A549 (cell line): ENCODE results near the gene SPTY2D1. TPM values are rescaled to one million over a fixed set of nuclear protein-coding genes. Genes with fewer than 3 reads are reported as not detected.

Experiments used
- ATAC-seq, 2 experiments: fragments of 200-7000 bp in 1 of 2; fragments of >200 bp in 1 of 2; cut with Nextera tagmentation in 1 of 2; cut with Tn5 transposase in 1 of 2; 3 replicates each; pipeline versions ENCODE4 v1.8.0 to v1.9.1; 2018 to 2020; ENCODE audit warnings: mild to moderate bottlenecking in 1 of 2, moderate library complexity in 1 of 2
- CTCF ChIA-PET: fragments of 300-600 bp; sonication (Branson Sonifier 250); formaldehyde crosslinking; extraction: SDS; loops from one replicate; lab custom pipeline; 2021; ENCODE audit warnings: antibody characterized with exemption, inconsistent platforms; lab: Yijun Ruan, JAX
- POLR2A ChIA-PET: fragments of 350-600 bp; formaldehyde crosslinking; extraction: SDS; loops from one replicate; lab custom pipeline; 2021; ENCODE audit warnings: antibody characterized with exemption, inconsistent platforms; lab: Yijun Ruan, JAX
- DNase-seq, 2 experiments: peaks; one replicate each; pipeline versions ENCODE4 v3.0.0 to v3.0.0-alpha.2; 2011 to 2016; ENCODE audit warnings: low read depth in 1 of 2, low spot score in 1 of 2
- FAIRE-seq: peaks from 2 replicates; lab custom pipeline; 2011; peaks lifted over from hg19 to GRCh38; lab: Jason Lieb, UNC
- H3K27ac ChIP-seq, 2 experiments: fragments of >200 bp; sonication (Bioruptor Twin); formaldehyde crosslinking; 3 replicates each; pipeline ENCODE4 v1.5.1; 2016 to 2017
- H3K4me1 ChIP-seq: fragments of >200 bp; sonication (Bioruptor Twin); formaldehyde crosslinking; 3 replicates; pipeline ENCODE4 v1.6.1; 2016
- H3K4me2 ChIP-seq: fragments of >200 bp; sonication (Bioruptor Twin); formaldehyde crosslinking; 3 replicates; pipeline ENCODE4 v1.6.1; 2016
- H3K4me3 ChIP-seq: fragments of >200 bp; sonication (Bioruptor Twin); formaldehyde crosslinking; 3 replicates; pipeline ENCODE4 v1.5.1; 2016
- H3K9me3 ChIP-seq: fragments of >200 bp; sonication (Bioruptor Twin); formaldehyde crosslinking; 3 replicates; pipeline ENCODE4 v1.6.1; 2016
- CEBPB ChIP-seq, 2 experiments: fragments of >200 bp in 1 of 2; sonication (Bioruptor Twin) in 1 of 2; formaldehyde crosslinking in 1 of 2; IDR thresholded peaks; 2 replicates each; pipeline ENCODE4 v1.6.1; 2012 to 2016
- CHD2 ChIP-seq: fragments of 150-350 bp; IDR thresholded peaks from 2 replicates; pipeline ENCODE4 v1.6.1; 2014; ENCODE audit warnings: low read length; ENCODE audit not compliant: partially characterized antibody
- EHF ChIP-seq: fragments of 250-450 bp; sonication (Bioruptor Pico); IDR thresholded peaks from 2 replicates; pipeline ENCODE4 v1.5.0; 2020; ENCODE audit warnings: mild to moderate bottlenecking
- FOXS1 ChIP-seq: fragments of 250-450 bp; sonication (Bioruptor Pico); IDR thresholded peaks from 2 replicates; pipeline ENCODE4 v1.5.0; 2020; ENCODE audit warnings: mild to moderate bottlenecking, moderate library complexity
- HOXA7 ChIP-seq: fragments of 250-450 bp; sonication (Bioruptor Pico); IDR thresholded peaks from 2 replicates; pipeline ENCODE4 v1.5.0; 2020; ENCODE audit warnings: mild to moderate bottlenecking, moderate library complexity
- HOXB13 ChIP-seq: fragments of 250-450 bp; sonication (Bioruptor Pico); IDR thresholded peaks from 2 replicates; pipeline ENCODE4 v1.5.0; 2020; ENCODE audit warnings: low read depth, mild to moderate bottlenecking, moderate library complexity
- KDM1A ChIP-seq: fragments of 200-600 bp; sonication (generic); IDR thresholded peaks from 2 replicates; pipeline ENCODE4 v1.6.1; 2016; ENCODE audit warnings: low read depth, mild to moderate bottlenecking
- KDM5A ChIP-seq: fragments of 200-600 bp; sonication (generic); IDR thresholded peaks from 2 replicates; pipeline ENCODE4 v1.6.1; 2016; ENCODE audit warnings: antibody characterized with exemption, mild to moderate bottlenecking
- MYC ChIP-seq: IDR thresholded peaks from 2 replicates; pipeline ENCODE4 v1.6.1; 2012; ENCODE audit warnings: mild to moderate bottlenecking, inconsistent platforms, low read length, improper control_type of control experiment, borderline replicate concordance
- NFE2L2 ChIP-seq: fragments of 150-350 bp; conservative IDR thresholded peaks from 2 replicates; pipeline ENCODE4 v1.6.1; 2014; ENCODE audit warnings: low read length
- NPAS2 ChIP-seq: fragments of 250-450 bp; sonication (Bioruptor Pico); IDR thresholded peaks from 2 replicates; pipeline ENCODE4 v1.8.0; 2022; ENCODE audit warnings: mild to moderate bottlenecking, moderate library complexity, borderline replicate concordance
- NR3C1 ChIP-seq: fragments of >200 bp; sonication (Bioruptor Twin); formaldehyde crosslinking; IDR thresholded peaks from 3 replicates; pipeline ENCODE4 v1.6.1; 2017
- POLR2AphosphoS2 ChIP-seq: conservative IDR thresholded peaks from 2 replicates; pipeline ENCODE4 v1.6.1; 2012; ENCODE audit warnings: low read length, improper control_type of control experiment, inconsistent platforms
- RAD21 ChIP-seq, 2 experiments: fragments of >200 bp in 1 of 2; sonication (Bioruptor Twin) in 1 of 2; formaldehyde crosslinking in 1 of 2; IDR thresholded peaks in 1 of 2; conservative IDR thresholded peaks in 1 of 2; 2 replicates in 1 of 2; 3 replicates in 1 of 2; pipeline ENCODE4 v1.6.1; 2012 to 2018; ENCODE audit warnings: inconsistent platforms in 1 of 2
- RCOR1 ChIP-seq: fragments of 150-350 bp; IDR thresholded peaks from 2 replicates; pipeline ENCODE4 v1.6.1; 2014; ENCODE audit warnings: antibody characterized with exemption, low read length, low read depth
- SREBF2 ChIP-seq: fragments of 450-650 bp; IDR thresholded peaks from 2 replicates; pipeline ENCODE4 v1.6.1; 2014; ENCODE audit warnings: mild to moderate bottlenecking, moderate library complexity
- TP53 ChIP-seq: fragments of 250-450 bp; sonication (Bioruptor Pico); IDR thresholded peaks from 2 replicates; pipeline ENCODE4 v1.5.0; 2021; ENCODE audit warnings: mild to moderate bottlenecking, moderate library complexity
- ZFP36 ChIP-seq: fragments of 450-650 bp; IDR thresholded peaks from 2 replicates; pipeline ENCODE4 v1.6.1; 2014; ENCODE audit warnings: borderline replicate concordance; ENCODE audit not compliant: partially characterized antibody
- WGBS: methylation state at CpG from one replicate; pipeline ENCODE4 v1.1.6; 2017; ENCODE audit errors: missing lambda C conversion rate; 5-methylcytosine and 5-hydroxymethylcytosine counted together
- polyA plus RNA-seq, 4 experiments: library from polyadenylated mRNA; depleted of rRNA in 3 of 4; stranded (reverse); fragments of >200 nt; fragmentation: RNase III in 1 of 4; extraction: RNeasy Plus Mini Kit Qiagen cat#74134 plus additional on column Dnase treatment in 1 of 4; gene quantifications; 2 replicates in 3 of 4; 3 replicates in 1 of 4; pipeline ENCODE4 v1.2.3, GENCODE V29; 2011 to 2017
- TF ChIP-seq, protein P1 (sequence below): fragments of >200 bp; sonication (Bioruptor Twin); formaldehyde crosslinking; IDR thresholded peaks from 3 replicates; pipeline ENCODE4 v1.6.1; 2016
- TF ChIP-seq, protein P2 (sequence below): IDR thresholded peaks from 2 replicates; pipeline ENCODE4 v1.6.1; 2012
- TF ChIP-seq, protein P3 (sequence below): IDR thresholded peaks from 2 replicates; pipeline ENCODE4 v1.6.1; 2012
- TF ChIP-seq, protein P4 (sequence below): fragments of 250-450 bp; sonication (Bioruptor Pico); IDR thresholded peaks from 2 replicates; pipeline ENCODE4 v1.5.0; 2020; ENCODE audit warnings: low read depth, mild to moderate bottlenecking, moderate library complexity
- TF ChIP-seq, protein P5 (sequence below): IDR thresholded peaks from 2 replicates; pipeline ENCODE4 v1.6.1; 2012; ENCODE audit warnings: low read depth, borderline replicate concordance

SPTY2D1 gene
- polyA plus RNA-seq, 2 of the 4 experiments (the other 2 are of a cell fraction): 14.1 to 24.6 TPM

DNA sequence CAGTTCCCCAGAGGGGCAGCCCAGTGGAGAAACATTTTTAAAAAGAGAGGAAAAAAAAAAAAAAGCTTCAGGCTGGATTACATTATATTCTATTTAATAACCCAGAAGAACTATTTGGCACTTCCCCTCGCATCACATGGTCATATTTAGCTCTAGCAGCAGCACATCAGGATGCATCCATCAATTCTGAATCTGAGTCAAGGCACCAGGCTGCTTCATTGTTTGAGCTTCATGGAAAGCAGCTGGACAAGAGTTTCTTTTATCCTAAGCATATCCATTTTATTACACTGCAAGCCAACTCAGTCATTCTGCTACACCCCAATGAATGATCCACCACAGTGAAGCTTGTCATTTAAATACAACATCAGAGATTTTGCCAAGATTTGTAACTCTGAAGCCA is 10.0 kb downstream of the SPTY2D1 start:
- H3K9me3 ChIP-seq: no peaks in the 10 kb centered on the region
- FAIRE-seq (no peak), ATAC-seq (no peak), DNase-seq (no peak)
- H3K27ac ChIP-seq: no peak overlapping the region
- no peak overlapping the region for H3K4me3 ChIP-seq
- 98% methylated on average over 1 of the region's 1 CpG for WGBS
- ChIA-PET CTCF (interaction anchor here (0.6 to 1.2 kb wide), 2 partner anchors 10 to 411 kb away, joined by 3 read pairs; partner anchors contain the start of gene SPTY2D1), POLR2A (interaction anchor here (1.4 kb wide), 1 partner anchor 10 kb away, joined by 6 read pairs; the partner anchor contains the start of gene SPTY2D1)
- no peaks in the 10 kb centered on the region for H3K4me1 ChIP-seq
- TF ChIP-seq HOXB13 (no peak), CEBPB (IDR thresholded peaks at IDR 0.05) (no peak), TP53 (CRISPR knock-in tag) (no peak), CHD2 (no peak), KDM5A (no peak), EHF (CRISPR knock-in tag) (no peak), HOXA7 (CRISPR knock-in tag) (no peak), KDM1A (no peak), SREBF2 (no peak), POLR2AphosphoS2 (no peak), ZFP36 (no peak), RCOR1 (no peak), FOXS1 (CRISPR knock-in tag) (no peak), NR3C1 (no peak)
- TF ChIP-seq, protein P1, sequence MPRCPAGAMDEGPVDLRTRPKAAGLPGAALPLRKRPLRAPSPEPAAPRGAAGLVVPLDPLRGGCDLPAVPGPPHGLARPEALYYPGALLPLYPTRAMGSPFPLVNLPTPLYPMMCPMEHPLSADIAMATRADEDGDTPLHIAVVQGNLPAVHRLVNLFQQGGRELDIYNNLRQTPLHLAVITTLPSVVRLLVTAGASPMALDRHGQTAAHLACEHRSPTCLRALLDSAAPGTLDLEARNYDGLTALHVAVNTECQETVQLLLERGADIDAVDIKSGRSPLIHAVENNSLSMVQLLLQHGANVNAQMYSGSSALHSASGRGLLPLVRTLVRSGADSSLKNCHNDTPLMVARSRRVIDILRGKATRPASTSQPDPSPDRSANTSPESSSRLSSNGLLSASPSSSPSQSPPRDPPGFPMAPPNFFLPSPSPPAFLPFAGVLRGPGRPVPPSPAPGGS: no peak
- TF ChIP-seq, protein P2, sequence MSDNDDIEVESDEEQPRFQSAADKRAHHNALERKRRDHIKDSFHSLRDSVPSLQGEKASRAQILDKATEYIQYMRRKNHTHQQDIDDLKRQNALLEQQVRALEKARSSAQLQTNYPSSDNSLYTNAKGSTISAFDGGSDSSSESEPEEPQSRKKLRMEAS: no peak
- TF ChIP-seq, protein P3, sequence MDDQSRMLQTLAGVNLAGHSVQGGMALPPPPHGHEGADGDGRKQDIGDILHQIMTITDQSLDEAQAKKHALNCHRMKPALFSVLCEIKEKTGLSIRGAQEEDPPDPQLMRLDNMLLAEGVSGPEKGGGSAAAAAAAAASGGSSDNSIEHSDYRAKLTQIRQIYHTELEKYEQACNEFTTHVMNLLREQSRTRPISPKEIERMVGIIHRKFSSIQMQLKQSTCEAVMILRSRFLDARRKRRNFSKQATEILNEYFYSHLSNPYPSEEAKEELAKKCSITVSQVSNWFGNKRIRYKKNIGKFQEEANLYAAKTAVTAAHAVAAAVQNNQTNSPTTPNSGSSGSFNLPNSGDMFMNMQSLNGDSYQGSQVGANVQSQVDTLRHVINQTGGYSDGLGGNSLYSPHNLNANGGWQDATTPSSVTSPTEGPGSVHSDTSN: no peak
- TF ChIP-seq, protein P4, sequence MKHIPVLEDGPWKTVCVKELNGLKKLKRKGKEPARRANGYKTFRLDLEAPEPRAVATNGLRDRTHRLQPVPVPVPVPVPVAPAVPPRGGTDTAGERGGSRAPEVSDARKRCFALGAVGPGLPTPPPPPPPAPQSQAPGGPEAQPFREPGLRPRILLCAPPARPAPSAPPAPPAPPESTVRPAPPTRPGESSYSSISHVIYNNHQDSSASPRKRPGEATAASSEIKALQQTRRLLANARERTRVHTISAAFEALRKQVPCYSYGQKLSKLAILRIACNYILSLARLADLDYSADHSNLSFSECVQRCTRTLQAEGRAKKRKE (CRISPR knock-in tag): no peak
- no peak overlapping the region for H3K4me2 ChIP-seq

DNA sequence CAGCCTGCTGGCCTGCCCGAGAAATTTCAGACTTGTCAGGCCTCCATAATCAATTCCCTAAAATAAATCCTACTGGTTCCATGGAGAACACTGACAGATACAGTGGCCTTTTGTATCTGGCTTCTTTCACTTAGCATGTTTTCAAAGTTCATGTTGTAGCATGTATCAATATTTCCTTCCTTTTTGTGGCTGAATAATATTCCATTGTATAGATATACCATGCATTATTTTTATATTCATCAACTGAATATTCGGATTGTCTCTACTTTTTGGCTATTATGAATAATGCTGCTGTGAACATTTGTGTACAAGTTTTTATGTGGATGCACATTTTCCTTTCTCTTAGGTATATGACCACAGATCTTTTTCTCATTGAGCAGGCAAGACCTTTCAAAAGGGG is 10.4 kb downstream of the SPTY2D1 start:
- DNase-seq: no peak
- H3K27ac ChIP-seq: no peak overlapping the region
- ATAC-seq: no peak
- TF ChIP-seq RAD21 (conservative IDR thresholded peaks at IDR 0.05 in 1 of 2, IDR thresholded peaks at IDR 0.05 in 1 of 2) (no peak), EHF (CRISPR knock-in tag) (no peak), MYC (no peak), HOXB13 (no peak), SREBF2 (no peak), NPAS2 (CRISPR knock-in tag) (no peak), NFE2L2 (no peak), KDM5A (no peak), NR3C1 (no peak)
- TF ChIP-seq, protein P5, sequence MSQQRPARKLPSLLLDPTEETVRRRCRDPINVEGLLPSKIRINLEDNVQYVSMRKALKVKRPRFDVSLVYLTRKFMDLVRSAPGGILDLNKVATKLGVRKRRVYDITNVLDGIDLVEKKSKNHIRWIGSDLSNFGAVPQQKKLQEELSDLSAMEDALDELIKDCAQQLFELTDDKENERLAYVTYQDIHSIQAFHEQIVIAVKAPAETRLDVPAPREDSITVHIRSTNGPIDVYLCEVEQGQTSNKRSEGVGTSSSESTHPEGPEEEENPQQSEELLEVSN: no peak
- H3K4me2 ChIP-seq: no peak overlapping the region
- ChIA-PET CTCF (interaction anchor here (0.6 to 1.2 kb wide), 3 partner anchors 10 to 411 kb away, joined by 3 read pairs; partner anchors contain the start of gene SPTY2D1), POLR2A (interaction anchor here (1.4 kb wide), 1 partner anchor 10 kb away, joined by 6 read pairs; the partner anchor contains the start of gene SPTY2D1)
- WGBS: 89% methylated on average over 2 of the region's 2 CpGs
- FAIRE-seq: no peak
- no peaks in the 10 kb centered on the region for H3K9me3 ChIP-seq
- H3K4me3 ChIP-seq: no peak overlapping the region
- no peaks in the 10 kb centered on the region for H3K4me1 ChIP-seq
